HG03135 (cell line): Measurements from ENCODE around the gene NFIC.
A peak's percentile ranks its signal among the peaks of the same experiment; 100 is the strongest.
"Not testable (repeated sequence)": the region's sequence is repeated elsewhere in the genome, so short reads cannot be mapped to it uniquely, and the experiment has no call there.

Experiments used
- ATAC-seq: cut with Tn5 transposase; IDR thresholded peaks from one replicate; pipeline ENCODE4 v1.9.1; 2021; ENCODE audit warnings: mild to moderate bottlenecking, moderate library complexity; ENCODE audit not compliant: unreplicated experiment

NFIC gene

GRCh38 chr19:3415695-3416094 lies 49.3 kb downstream of the NFIC start:
- no peak for ATAC-seq

GRCh38 chr19:3420244-3420755 lies 53.9 kb downstream of the NFIC start:
- ATAC-seq: no peak

GRCh38 chr19:3420909-3421619 lies 54.7 kb downstream of the NFIC start:
- no peak for ATAC-seq

- ATAC-seq: not testable (repeated sequence)
Observed at GRCh38 chr19:3421656-3422055, 55.3 kb downstream of the NFIC start.

- ATAC-seq: no peak
Observed at GRCh38 chr19:3423183-3423829, 56.9 kb downstream of the NFIC start.

- no peak for ATAC-seq
Observed at GRCh38 chr19:3426433-3426832, 60.0 kb downstream of the NFIC start.

- not testable (repeated sequence) for ATAC-seq
Observed at GRCh38 chr19:3430366-3430680, 63.9 kb downstream of the NFIC start.

- ATAC-seq: no peak
Observed at GRCh38 chr19:3431760-3432397, 65.5 kb downstream of the NFIC start.

- no peak for ATAC-seq
Observed at GRCh38 chr19:3433313-3433712, 66.9 kb downstream of the NFIC start.

- no peak for ATAC-seq
Observed at GRCh38 chr19:3433805-3434540, 67.6 kb downstream of the NFIC start.

- peak; percentile 83 for ATAC-seq
Observed at GRCh38 chr19:3434630-3435553, 68.5 kb downstream of the NFIC start.

- ATAC-seq: no peak
Observed at GRCh38 chr19:3440082-3440481, 73.7 kb downstream of the NFIC start.

- no peak for ATAC-seq
Observed at GRCh38 chr19:3441089-3441985, 75.0 kb downstream of the NFIC start.

GRCh38 chr19:3441986-3442329 lies 75.6 kb downstream of the NFIC start:
- ATAC-seq: no peak

- ATAC-seq: no peak
Observed at GRCh38 chr19:3442487-3443071, 76.2 kb downstream of the NFIC start.

- no peak for ATAC-seq
Observed at GRCh38 chr19:3443840-3444694, 77.7 kb downstream of the NFIC start.

- ATAC-seq: no peak
Observed at GRCh38 chr19:3444695-3445234, 78.4 kb downstream of the NFIC start.

GRCh38 chr19:3446657-3447056 lies 80.3 kb downstream of the NFIC start:
- not testable (repeated sequence) for ATAC-seq
